Thyroid gland (tissue), 4 donors: Measurements from ENCODE around the gene SP3. TPM values are rescaled to one million over a fixed set of nuclear protein-coding genes. Genes with fewer than 3 reads are reported as not detected.
A peak's percentile ranks its signal among the peaks of the same experiment; 100 is the strongest.

Experiments used
- DNase-seq, 2 donors: peaks; one replicate each; pipeline ENCODE4 v3.0.0-alpha.2; 2019
- H3K27ac ChIP-seq, 3 donors: fragments of 200-600 bp; sonication (generic); 1 replicate in 2 of 3; 2 replicates in 1 of 3; pipeline ENCODE4 v1.5.1; 2016 to 2019; ENCODE audit warnings: mild to moderate bottlenecking in 1 of 3, moderate library complexity in 1 of 3
- H3K27me3 ChIP-seq: fragments of 200-600 bp; sonication (generic); one replicate; pipeline ENCODE4 v1.5.1; 2019
- H3K36me3 ChIP-seq, 2 donors: fragments of 200-600 bp; sonication (generic); one replicate each; pipeline ENCODE4 v1.5.1; 2016 to 2019
- H3K4me1 ChIP-seq, 2 donors: fragments of 200-600 bp; sonication (generic); one replicate each; pipeline ENCODE4 v1.5.1; 2017 to 2019
- H3K4me3 ChIP-seq, 3 donors: fragments of 200-600 bp; sonication (generic); replicated peaks in 1 of 3; 1 replicate in 2 of 3; 2 replicates in 1 of 3; pipeline ENCODE4 v1.5.1; 2016; ENCODE audit warnings: mild to moderate bottlenecking in 1 of 3
- H3K9me3 ChIP-seq: fragments of 200-600 bp; sonication (generic); one replicate; pipeline ENCODE4 v1.5.1; 2017
- POLR2A ChIP-seq, 2 donors: fragments of 450-650 bp; IDR thresholded peaks; one replicate each; pipeline ENCODE4 v1.6.1; 2017; ENCODE audit warnings: antibody characterized with exemption in 2 of 2, mild to moderate bottlenecking in 2 of 2, moderate library complexity in 1 of 2
- WGBS, 2 donors: methylation state at CpG; one replicate each; pipeline ENCODE4 v1.1.5; 2017; 5-methylcytosine and 5-hydroxymethylcytosine counted together
- intact Hi-C: fragments of 100-400 bp; cut with DNase I; formaldehyde crosslinking; loops from one replicate; pipeline ENCODE4 v1.15.1; 2023
- total RNA-seq, 4 donors: library from RNA; depleted of rRNA; stranded (reverse); fragments of >200 nt; gene quantifications; one replicate each; pipeline ENCODE4 v1.2.3, GENCODE V29; 2016
- TF ChIP-seq, protein P1 (sequence below), 6 experiments: fragments of 200-600 bp in 3 of 6; fragments of 450-650 bp in 3 of 6; sonication (generic) in 3 of 6; IDR thresholded peaks; one replicate each; pipeline ENCODE4 v1.5.1; 2016 to 2019; ENCODE audit warnings: antibody characterized with exemption in 6 of 6, mild to moderate bottlenecking in 2 of 6, inconsistent platforms in 1 of 6, moderate library complexity in 1 of 6

Gene SP3
- total RNA-seq, 4 donors from 2014 or later = 152 to 237 (median 186) TPM

DNA sequence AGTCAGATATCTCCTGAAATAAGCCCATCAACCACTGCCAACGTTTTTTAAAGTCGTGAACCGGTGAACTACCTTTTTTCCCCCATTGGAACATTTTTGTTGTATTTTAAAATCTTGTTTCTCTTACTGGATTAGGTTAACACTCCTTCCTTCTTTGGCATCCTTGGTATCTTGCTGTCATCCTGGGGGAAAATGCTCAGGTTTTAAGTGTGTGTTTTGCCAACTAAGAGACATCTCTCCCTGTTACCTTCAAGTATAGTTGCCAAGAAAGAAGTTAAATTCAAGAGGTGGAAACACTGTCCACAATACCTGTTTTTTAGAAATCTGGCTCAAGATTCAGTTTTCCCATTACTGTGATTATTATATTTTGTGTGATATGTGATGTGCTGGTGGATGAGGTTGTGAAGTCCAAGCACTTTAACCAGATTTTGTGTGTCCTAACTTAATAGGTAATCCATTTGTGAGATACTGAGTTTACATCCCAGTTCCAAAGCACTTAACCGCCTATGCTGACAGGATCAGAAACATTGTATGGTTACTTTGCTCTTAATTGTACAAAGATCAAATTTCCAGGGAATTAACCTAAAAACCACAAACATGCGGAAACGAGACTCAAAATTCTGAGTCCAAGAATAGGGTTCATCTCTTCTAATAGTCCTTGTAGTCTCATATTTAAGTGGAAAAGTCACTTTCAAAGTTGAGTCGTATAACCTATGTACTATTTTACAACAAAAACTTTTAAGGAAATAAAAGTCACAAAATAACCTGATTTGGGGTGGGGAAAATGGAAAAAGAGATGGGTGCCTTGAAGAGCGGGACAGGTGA is 1.3 kb upstream of the SP3 start:
- peak overlapping the region in 1 of 3 donors; percentile 98 for H3K4me3 ChIP-seq
- no peak for DNase-seq
- 55 to 56% methylated on average over 8 of the region's 8 CpGs for WGBS, 2 donors
- H3K9me3 ChIP-seq = no peaks in the 10 kb centered on the region
- no peaks in the 10 kb centered on the region for H3K27me3 ChIP-seq
- intact Hi-C loops = no loop called here
- H3K36me3 ChIP-seq = no peaks in the 10 kb centered on the region
- peak overlapping the region; percentile 98 to 100 (median 100) for H3K27ac ChIP-seq
- peaks cover 10 to 11% of the 10 kb centered on the region in 2 donors for H3K4me1 ChIP-seq
- TF ChIP-seq POLR2A (IDR thresholded peaks at IDR 0.05) = no peak
- TF ChIP-seq, protein P1, sequence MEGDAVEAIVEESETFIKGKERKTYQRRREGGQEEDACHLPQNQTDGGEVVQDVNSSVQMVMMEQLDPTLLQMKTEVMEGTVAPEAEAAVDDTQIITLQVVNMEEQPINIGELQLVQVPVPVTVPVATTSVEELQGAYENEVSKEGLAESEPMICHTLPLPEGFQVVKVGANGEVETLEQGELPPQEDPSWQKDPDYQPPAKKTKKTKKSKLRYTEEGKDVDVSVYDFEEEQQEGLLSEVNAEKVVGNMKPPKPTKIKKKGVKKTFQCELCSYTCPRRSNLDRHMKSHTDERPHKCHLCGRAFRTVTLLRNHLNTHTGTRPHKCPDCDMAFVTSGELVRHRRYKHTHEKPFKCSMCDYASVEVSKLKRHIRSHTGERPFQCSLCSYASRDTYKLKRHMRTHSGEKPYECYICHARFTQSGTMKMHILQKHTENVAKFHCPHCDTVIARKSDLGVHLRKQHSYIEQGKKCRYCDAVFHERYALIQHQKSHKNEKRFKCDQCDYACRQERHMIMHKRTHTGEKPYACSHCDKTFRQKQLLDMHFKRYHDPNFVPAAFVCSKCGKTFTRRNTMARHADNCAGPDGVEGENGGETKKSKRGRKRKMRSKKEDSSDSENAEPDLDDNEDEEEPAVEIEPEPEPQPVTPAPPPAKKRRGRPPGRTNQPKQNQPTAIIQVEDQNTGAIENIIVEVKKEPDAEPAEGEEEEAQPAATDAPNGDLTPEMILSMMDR (IDR thresholded peaks at IDR 0.05) = no peak

DNA sequence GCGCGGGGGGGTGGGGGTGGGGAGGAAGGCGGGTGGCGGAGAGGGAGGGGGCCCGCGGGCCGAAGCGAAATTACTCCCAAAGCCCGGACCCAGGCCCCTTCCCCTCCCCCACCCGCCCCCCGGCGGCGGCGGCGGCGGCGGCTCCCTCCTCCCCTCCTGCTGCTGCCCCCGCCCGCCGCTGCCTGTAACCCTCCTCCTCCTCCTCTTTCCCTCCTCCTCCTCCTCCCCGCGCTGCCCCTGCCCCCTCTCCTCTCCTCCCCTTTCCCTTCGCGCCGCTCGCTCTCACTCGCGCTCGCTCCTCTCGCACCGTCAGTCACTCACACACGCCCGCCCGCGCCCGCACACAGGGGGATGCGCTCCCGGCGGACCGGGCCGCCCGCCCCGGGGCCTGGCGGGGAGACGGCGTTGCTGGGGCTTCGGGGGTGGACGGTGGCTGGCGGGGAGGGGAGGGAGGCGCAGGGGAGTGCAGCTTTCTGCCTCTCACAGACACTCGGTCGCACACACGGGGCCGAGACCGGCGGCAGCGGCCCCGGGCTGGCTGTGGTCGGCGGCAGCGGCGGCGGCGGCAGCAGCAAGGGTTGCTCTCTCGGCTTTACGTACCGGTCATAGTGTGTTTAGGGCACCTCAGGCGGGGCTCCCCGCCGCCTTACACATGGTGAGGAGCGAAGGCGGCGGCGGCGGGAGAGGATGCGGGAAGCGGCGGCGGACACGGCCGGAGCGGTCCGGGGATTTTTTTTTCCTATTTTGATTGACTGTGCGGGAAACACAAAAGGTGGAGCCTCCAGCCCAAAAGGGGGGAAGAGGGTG is 405 bp downstream of the SP3 start:
- DNase-seq = peak; percentile 90
- WGBS, 2 donors = 0% methylated on average over 25 to 43 of the region's 84 CpGs
- intact Hi-C loops = no loop called here

DNA sequence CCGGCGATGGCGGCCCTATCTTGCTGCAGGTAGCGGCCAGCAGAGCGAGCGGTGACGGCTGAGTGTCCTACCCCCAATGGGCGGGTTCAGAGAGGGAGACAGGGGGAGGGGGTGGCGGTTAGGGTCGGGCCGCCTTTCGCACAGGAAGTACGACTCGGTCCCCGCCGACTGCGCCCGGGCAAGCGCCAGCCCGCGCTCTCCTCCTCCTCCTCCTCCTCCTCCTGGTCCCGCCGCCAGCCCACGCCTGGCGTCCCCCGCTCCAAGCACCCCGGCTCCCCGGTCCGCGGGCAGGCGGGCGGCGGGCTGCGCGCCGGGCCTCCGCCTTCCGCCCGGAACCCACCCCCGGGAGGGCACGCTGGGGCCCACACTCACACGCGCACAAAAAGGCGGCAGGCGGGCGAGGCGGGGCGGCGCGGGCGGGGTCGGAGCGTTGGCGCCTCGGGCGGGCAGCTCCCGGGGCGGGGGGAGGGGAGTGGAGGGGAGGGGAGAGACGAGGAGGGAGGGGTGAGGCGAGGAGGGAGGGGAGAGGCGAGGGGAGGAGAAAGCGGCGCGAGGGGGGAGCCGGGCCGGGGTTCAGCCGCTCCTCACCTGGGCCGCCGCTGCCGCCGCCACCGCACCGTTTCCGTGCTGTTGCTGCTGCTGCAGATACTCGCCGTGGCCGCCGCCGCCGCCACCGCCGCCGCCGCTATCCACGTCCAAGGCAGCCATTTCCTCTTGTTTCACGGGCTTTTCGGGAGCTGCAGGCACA is 1.2 kb downstream of the SP3 start:
- intact Hi-C loops = no loop called here
- H3K27ac ChIP-seq = peak overlapping the region; percentile 98 to 100 (median 100)
- H3K27me3 ChIP-seq = no peaks in the 10 kb centered on the region
- WGBS, 2 donors = 0% methylated on average over 3 of the region's 87 CpGs; no CpG with 5 or more reads in 1 of the 2 donors
- peaks cover 10 to 11% of the 10 kb centered on the region in 2 donors for H3K4me1 ChIP-seq
- TF ChIP-seq, protein P1 (IDR thresholded peaks at IDR 0.05) = no peak
- peak in 1 of 2 donors; percentile 76 for TF ChIP-seq POLR2A (IDR thresholded peaks at IDR 0.05)
- H3K9me3 ChIP-seq = no peaks in the 10 kb centered on the region
- no peaks in the 10 kb centered on the region for H3K36me3 ChIP-seq
- DNase-seq = peak; percentile 92
- H3K4me3 ChIP-seq = peak overlapping the region; percentile 91 to 99 (median 98)

More for the DNA sequence above, 405 bp downstream of the SP3 start:
- Histone ChIP-seq H3K36me3 (no peaks in the 10 kb centered on the region), H3K4me3 (peak overlapping the region; percentile 91 to 99 (median 98)), H3K27me3 (no peaks in the 10 kb centered on the region), H3K27ac (peak overlapping the region; percentile 98 to 100 (median 100)), H3K9me3 (no peaks in the 10 kb centered on the region), H3K4me1 (peaks cover 10 to 11% of the 10 kb centered on the region in 2 donors)
- TF ChIP-seq, protein P1 (IDR thresholded peaks at IDR 0.05) = no peak
- TF ChIP-seq POLR2A (IDR thresholded peaks at IDR 0.05) = no peak

DNA sequence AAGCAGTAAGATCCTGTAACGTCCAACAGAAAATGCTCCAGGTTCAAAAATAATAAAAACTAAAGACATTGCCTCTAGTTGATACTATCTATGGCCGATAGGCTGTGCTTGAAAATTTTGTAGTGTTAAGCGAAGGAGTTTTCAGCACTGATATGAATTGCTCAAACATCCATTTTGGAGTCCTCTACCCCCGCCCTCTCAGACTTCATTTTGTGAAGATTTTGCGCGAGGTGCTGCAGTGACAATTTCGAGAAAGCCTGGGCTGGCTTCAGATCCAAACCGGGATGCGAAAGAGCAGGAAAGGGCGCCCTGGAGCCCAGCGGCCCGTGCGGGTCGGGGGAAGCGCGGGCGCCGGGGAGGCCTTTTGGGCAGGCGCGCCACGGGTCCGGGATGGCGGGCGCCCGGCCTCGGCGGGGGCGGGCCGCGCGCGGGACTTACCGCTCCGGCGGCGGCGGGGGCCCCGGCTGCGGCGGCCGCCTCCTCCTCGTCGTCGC is 1.8 kb downstream of the SP3 start:
- no peaks in the 10 kb centered on the region for H3K9me3 ChIP-seq
- H3K27ac ChIP-seq = peak overlapping the region; percentile 98 to 100 (median 100)
- no peaks in the 10 kb centered on the region for H3K27me3 ChIP-seq
- DNase-seq = peak; percentile 54 to 64
- TF ChIP-seq, protein P1 (IDR thresholded peaks at IDR 0.05) = peak in 4 of 6 experiments; percentile 11 to 46 (median 39)
- TF ChIP-seq POLR2A (IDR thresholded peaks at IDR 0.05) = no peak
- intact Hi-C loops = no loop called here
- peaks cover 15 to 17% of the 10 kb centered on the region in 2 donors for H3K4me1 ChIP-seq
- 0% methylated on average over 7 to 14 of the region's 44 CpGs for WGBS, 2 donors
- peak overlapping the region; percentile 44 to 98 (median 80) for H3K4me3 ChIP-seq
- no peaks in the 10 kb centered on the region for H3K36me3 ChIP-seq
